ENCODE data around the gene STARD13. TPM values are rescaled to one million over a fixed set of nuclear protein-coding genes. Genes with fewer than 3 reads are reported as not detected.

Gene STARD13
- total RNA-seq, 2 donors from 2014 or later: 18.9 to 29.7 TPM

- WGBS, 2 donors: 52 to 61% methylated on average over 3 of the region's 3 CpGs
- TF ChIP-seq POLR2A (IDR thresholded peaks at IDR 0.05): no peak
- no peak for TF ChIP-seq CTCF (IDR thresholded peaks at IDR 0.05)
- no peaks in the 10 kb centered on the region for H3K36me3 ChIP-seq (replicated peaks in 1 of 2; ENCODE audit: insufficient read depth in 1 of 2, low read depth in 2 of 2)
- peaks cover 0 to 4% (median 0%) of the 10 kb centered on the region in 3 donors for H3K9me3 ChIP-seq
- intact Hi-C loops (cut with DNase I): no loop called here
- DNase-seq: no peak
- peak; percentile 20 for ATAC-seq
- H3K4me1 ChIP-seq: peaks cover 22% of the 10 kb centered on the region
- peak overlapping the region in 2 of 4 donors; percentile 27 to 73 for H3K27ac ChIP-seq
- no peaks in the 10 kb centered on the region for H3K27me3 ChIP-seq
- no peak overlapping the region for H3K4me3 ChIP-seq
Observed at GRCh38 chr13:33235564-33235963, 50.0 kb downstream of the STARD13 start.

- Histone ChIP-seq H3K27ac (peak overlapping the region in 3 of 4 donors; percentile 56 to 73 (median 68)), H3K4me3 (no peak overlapping the region), H3K36me3 (replicated peaks in 1 of 2; ENCODE audit: insufficient read depth in 1 of 2, low read depth in 2 of 2) (no peaks in the 10 kb centered on the region), H3K4me1 (peaks cover 27% of the 10 kb centered on the region), H3K9me3 (peaks cover 0 to 2% (median 0%) of the 10 kb centered on the region in 3 donors), H3K27me3 (no peaks in the 10 kb centered on the region)
- peak in 1 of 4 donors; percentile 44 for DNase-seq
- peak; percentile 74 for ATAC-seq
- TF ChIP-seq CTCF (IDR thresholded peaks at IDR 0.05): no peak
- no peak for TF ChIP-seq POLR2A (IDR thresholded peaks at IDR 0.05)
- intact Hi-C loops (cut with DNase I): no loop called here
Observed at GRCh38 chr13:33235078-33235477, 50.5 kb downstream of the STARD13 start.

GRCh38 chr13:33233547-33233946 lies 52.0 kb downstream of the STARD13 start:
- ATAC-seq (no peak), DNase-seq (peak in 3 of 4 donors; percentile 42 to 45 (median 43))
- Histone ChIP-seq H3K36me3 (replicated peaks in 1 of 2; ENCODE audit: insufficient read depth in 1 of 2, low read depth in 2 of 2) (no peaks in the 10 kb centered on the region), H3K4me1 (peaks cover 42% of the 10 kb centered on the region), H3K27ac (peak overlapping the region in 3 of 4 donors; percentile 7 to 73 (median 68)), H3K27me3 (no peaks in the 10 kb centered on the region), H3K4me3 (no peak overlapping the region), H3K9me3 (no peaks in the 10 kb centered on the region)
- intact Hi-C loops (cut with DNase I): no loop called here
- WGBS, 2 donors: 54 to 74% methylated on average over 5 of the region's 5 CpGs
- no peak for TF ChIP-seq CTCF (IDR thresholded peaks at IDR 0.05)
- no peak for TF ChIP-seq POLR2A (IDR thresholded peaks at IDR 0.05)

GRCh38 chr13:33232883-33233282 lies 52.7 kb downstream of the STARD13 start:
- Histone ChIP-seq H3K27ac (peak overlapping the region in 2 of 4 donors; percentile 34 to 73), H3K4me3 (no peak overlapping the region), H3K36me3 (replicated peaks in 1 of 2; ENCODE audit: insufficient read depth in 1 of 2, low read depth in 2 of 2) (no peaks in the 10 kb centered on the region), H3K27me3 (no peaks in the 10 kb centered on the region), H3K9me3 (no peaks in the 10 kb centered on the region), H3K4me1 (peaks cover 49% of the 10 kb centered on the region)
- intact Hi-C loops (cut with DNase I): no loop called here
- no peak for ATAC-seq
- no peak for DNase-seq
- WGBS, 2 donors: 91 to 96% methylated on average over 2 of the region's 2 CpGs
- TF ChIP-seq CTCF (IDR thresholded peaks at IDR 0.05) (no peak), POLR2A (IDR thresholded peaks at IDR 0.05) (no peak)

GRCh38 chr13:33231339-33231738 lies 54.2 kb downstream of the STARD13 start:
- 95 to 98% methylated on average over 2 to 4 of the region's 4 CpGs for WGBS, 2 donors
- H3K9me3 ChIP-seq: no peaks in the 10 kb centered on the region
- H3K27ac ChIP-seq: peak overlapping the region in 3 of 4 donors; percentile 22 to 80 (median 73)
- no peak overlapping the region for H3K4me3 ChIP-seq
- no peak for TF ChIP-seq POLR2A (IDR thresholded peaks at IDR 0.05)
- TF ChIP-seq CTCF (IDR thresholded peaks at IDR 0.05): no peak
- ATAC-seq: no peak
- no peak for DNase-seq
- H3K4me1 ChIP-seq: peaks cover 54% of the 10 kb centered on the region
- no peaks in the 10 kb centered on the region for H3K27me3 ChIP-seq
- intact Hi-C loops (cut with DNase I): no loop called here
- H3K36me3 ChIP-seq (replicated peaks in 1 of 2; ENCODE audit: insufficient read depth in 1 of 2, low read depth in 2 of 2): no peaks in the 10 kb centered on the region
